T-helper 1 cell treated with Interleukin-12 subunit alpha and Interleukin-12 subunit beta and Interleukin-4 antibody, amounts not matched to agents 30 ng/mL and 1 ng/mL, for 36 hours (primary cell): ENCODE data around the gene EIF4A3. TPM values are rescaled to one million over a fixed set of nuclear protein-coding genes. Genes with fewer than 3 reads are reported as not detected.

Experiments used
- intact Hi-C: fragments of 100-400 bp; cut with micrococcal nuclease; formaldehyde crosslinking; loops from one replicate; pipeline ENCODE4 v1.15.1; 2024
- total RNA-seq: library from RNA; stranded (reverse); gene quantifications from 2 replicates; pipeline ENCODE4 v1.2.3, GENCODE V29; 2022

EIF4A3 gene
- total RNA-seq, 1 donor from 2014 or later: 121 TPM

DNA sequence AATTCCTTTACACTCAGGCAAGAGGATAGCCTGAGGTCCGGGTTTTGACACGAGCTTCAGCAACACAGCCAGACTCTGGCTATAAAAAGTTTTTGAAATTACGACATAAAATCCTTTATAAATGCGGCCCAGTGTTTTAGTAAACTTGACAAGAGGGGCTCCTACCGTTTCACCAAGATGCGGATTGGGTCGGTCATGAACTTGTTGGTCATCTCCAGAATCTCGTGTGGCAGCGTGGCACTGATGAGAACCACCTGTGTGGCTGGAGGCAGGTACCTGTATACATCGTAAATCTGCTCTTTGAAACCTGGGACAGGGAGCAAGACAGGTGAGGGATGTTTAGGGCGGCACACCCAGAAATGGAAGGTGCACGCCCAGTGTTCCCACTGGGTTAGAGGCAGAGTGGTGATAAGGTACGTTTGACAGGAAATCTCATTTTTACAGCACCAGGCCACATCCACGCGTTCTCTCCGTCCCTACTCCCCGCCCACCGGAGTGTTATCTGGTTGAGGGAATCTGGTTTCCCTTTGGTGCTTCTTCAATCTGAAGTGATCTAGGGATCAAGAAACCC lies 8.0 kb downstream of the EIF4A3 start:
- intact Hi-C loops: no loop called here

DNA sequence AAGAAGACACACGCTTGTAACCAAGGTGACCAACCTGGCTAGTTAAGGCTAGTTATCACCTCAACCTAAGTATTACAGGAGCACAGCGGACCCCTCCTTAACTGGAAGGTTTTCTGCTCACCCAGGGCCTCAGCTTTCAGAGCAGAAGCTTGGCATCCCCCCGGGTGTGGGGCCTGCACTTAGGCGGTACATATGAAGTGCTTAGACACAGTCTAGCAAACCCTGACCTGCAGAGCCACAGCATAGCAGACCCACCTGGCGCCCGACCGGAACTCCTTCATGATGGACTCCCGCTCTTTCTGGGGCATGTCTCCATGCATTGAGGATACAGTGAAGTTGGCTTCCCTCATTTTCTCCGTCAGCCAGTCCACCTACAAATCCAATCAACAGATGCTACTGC lies 9.8 kb downstream of the EIF4A3 start:
- intact Hi-C loops: no loop called here

DNA sequence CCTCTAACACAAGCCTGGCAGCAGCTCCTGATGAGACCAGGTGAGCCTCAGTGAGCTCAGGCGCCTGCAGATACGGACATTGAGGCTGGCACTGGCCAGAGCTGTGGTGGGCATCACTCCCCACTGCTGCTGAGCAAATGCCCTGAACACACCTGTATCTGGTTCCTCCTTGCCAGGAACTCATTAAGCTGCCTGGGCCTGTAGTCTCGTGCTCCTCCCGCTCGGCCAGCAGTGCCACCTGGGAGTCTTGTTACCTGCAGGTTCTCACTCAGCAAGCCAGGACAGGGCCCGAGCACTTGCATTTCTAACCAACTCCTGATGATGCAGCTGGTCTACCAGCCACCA lies 13.3 kb downstream of the EIF4A3 start:
- intact Hi-C loops: no loop called here

DNA sequence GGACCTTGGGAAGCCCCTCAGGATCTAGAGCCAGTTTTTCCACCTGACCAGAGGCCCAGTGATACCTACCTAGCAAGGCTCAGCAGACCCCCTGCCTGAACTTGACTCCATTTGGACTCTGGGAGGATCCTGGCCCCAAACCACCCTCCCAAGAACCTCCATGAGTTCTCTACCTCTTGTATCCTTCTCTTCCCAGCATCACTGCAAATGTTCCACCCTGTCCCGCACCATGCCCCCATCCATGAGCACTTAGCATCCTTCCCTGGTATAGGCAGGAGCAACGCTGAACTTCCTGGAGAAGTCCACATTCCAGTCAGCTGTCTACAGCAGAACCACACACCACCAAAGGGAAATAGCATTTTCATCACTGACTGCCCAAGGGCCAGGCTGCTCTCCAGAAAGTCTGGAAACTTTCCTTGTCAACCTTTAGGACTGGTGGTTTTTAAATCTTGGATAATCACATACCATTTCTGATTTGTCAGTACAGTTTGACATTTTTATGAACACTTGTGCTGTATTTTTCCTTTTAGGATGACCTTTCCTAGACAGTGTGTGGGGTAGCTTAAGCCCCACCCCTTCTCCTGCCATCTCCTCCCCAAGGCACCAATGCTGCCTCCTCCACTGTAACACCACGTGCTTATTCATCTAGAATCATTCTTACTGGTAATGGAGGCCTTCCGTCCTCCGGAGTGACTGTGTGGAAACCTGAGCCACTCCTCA lies 13.9 kb downstream of the EIF4A3 start:
- intact Hi-C loops: no loop called here

DNA sequence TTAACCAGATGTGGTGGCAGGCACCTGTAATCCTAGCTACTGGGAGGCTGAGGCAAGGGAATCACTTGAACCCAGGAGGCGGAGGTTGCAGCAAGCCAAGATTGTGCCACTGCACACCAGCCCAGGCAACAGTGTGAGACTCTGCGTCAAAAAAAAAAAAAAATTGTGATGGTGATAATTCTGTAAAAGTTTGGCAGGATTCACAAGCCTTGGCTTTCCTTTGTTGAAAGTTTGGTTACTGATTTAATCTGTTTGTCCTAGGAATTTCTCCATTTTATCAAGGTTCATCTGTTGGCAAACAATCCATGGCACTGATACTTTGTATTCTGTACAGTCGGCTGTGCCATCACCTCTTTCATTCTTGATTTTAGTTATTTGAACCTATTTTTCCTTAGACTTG lies 15.9 kb downstream of the EIF4A3 start:
- intact Hi-C loops: no loop called here

DNA sequence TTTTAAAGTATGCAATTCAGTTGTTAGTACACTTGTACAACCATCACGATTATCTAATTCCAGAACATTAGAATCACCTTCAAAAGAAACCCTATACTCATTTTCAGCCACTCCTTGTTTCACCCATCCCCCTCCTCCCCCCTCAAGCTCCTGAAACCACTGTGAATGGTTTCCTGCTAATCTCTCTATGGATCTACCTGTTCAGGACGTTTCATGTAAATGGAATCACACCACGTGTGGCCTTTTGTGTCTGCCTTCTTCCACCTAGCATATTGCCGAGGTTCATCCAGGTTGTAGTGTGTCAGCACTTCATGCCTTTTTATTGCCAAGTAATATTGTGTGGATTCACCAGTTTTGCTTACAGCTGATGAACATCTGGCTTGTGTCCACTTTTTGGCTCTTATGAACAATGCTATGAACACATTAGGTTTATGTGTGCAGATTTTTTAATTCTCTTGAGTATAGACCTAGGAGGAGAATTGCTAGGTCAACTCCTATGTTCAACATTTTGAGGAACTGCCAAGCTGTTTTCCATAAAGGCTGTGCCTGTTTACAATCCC lies 17.8 kb downstream of the EIF4A3 start:
- intact Hi-C loops: no loop called here

DNA sequence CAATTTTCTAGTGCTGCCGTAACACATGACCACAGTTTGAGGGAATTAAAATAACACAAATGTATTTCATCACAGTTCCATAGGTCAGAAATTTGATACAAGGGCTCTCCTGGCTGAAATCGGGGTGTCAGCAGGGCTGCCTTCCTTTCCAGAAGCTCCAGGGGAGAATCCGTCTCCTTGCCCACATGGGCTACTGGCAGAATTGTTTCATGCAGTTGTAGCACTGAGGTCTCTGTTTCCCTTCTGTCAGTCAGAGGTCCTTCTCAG lies 20.5 kb downstream of the EIF4A3 start:
- intact Hi-C loops: no loop called here

DNA sequence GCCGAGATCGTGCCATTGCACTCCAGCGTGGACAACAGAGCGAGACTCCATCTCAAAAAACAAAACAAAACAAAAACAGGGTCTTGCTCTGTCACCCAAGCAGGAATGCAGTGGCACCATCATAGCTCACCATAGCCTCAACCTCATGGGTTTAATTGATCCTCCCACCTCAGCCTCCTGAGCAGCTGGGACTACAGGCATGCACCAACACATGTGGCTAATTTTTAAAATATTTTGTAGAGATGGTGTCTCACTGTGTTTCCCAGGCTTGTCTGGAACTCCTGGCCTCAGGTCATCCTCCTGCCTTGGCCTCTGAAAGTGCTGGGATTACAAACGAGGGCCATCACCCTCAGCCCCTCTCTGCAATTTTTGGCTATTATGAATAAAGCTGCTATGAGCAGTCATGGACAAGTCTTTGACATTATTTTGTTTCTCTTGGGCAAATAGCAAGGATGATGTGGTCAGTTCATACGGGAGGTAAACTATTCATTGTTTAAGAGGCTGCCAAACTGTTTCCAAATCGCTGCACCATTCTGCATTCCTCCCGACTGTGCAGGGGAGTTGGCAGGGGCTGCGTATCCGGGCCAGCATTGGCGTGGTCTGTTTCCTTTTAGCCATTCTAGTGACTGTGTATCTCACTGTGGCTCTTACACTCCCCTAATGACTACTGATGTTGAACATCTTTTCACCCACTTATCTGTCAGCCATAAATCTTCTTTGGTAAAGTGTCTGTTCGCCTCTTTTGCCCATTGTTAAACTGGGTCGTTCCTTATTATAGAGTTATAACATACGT lies 21.1 kb downstream of the EIF4A3 start:
- intact Hi-C loops: no loop called here

DNA sequence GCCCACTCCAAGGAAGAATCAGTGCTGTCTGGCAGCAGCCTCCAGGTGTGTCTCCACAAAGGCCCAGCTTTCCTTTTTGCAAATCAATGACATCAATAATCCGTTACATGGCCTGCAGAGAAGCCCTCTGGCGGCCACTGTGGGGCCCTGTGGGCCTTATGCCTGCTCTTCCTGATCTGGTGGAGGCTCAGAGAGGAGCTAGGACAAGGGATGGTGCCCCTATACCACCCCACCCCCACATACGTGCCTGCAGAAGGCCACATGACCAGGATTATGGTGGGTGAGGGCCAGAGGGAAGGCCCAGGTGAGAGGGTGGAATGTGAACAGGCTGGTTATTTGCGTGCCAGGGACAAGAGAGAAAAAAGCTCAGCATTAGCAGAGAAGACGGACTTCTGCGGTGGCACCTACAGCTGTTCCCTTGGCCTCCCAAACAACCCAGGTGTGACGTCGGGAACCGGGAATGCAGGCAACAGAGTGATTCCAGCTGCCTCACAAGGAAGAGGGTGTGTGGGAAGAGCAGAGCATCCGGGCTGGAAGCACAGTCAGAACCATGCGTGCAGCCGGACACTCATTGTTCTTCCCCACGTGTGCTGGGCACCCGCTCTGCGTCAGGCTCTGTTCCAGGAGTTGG lies 22.5 kb downstream of the EIF4A3 start:
- intact Hi-C loops: no loop called here

DNA sequence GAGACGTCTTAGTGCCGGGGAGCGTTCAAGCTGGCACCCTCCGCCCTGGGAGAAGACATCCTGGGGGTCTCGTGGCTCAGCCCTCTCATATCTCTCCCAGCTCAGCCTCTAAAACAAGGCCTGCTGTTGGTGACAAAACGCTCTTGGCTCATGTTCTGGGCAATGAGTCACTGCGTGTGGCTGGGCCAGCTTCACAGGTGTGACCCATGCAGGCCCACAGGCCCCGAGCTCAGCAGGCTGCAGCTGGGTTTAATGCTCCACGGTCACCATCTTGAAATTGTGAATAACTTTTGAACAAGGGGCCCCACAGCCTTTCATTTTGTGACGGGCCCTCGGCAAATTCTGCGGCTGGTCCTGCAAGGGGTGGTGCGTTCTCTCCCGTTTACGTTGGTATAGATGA lies 23.1 kb downstream of the EIF4A3 start:
- intact Hi-C loops: no loop called here

DNA sequence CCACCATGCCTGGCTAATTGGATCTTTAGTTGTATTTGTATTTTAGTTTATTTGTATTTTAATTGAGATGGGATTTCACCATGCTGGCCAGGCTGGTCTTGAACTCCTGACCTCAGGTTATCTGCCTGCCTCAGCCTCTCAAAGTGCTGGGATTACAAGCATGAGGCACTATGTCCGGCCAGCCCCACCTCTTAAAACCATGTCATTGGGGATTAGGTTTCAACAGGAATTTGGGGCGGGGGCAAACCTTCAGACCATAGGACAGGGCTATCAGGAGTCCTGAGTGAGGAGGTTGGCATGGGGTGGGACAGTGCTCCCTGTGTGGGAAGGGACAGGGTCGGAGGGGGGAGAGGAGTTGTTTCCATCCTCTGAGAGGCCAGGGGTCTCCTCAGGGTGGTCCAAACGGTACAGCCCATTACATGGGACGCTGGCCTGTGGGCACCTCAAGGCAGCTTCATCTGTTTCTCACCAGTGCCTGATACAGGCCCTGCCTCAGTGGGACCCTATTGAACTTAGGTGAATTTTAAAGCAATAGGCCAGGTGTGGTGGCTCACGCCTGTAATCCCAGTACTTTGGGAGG lies 23.9 kb downstream of the EIF4A3 start:
- intact Hi-C loops: no loop called here

DNA sequence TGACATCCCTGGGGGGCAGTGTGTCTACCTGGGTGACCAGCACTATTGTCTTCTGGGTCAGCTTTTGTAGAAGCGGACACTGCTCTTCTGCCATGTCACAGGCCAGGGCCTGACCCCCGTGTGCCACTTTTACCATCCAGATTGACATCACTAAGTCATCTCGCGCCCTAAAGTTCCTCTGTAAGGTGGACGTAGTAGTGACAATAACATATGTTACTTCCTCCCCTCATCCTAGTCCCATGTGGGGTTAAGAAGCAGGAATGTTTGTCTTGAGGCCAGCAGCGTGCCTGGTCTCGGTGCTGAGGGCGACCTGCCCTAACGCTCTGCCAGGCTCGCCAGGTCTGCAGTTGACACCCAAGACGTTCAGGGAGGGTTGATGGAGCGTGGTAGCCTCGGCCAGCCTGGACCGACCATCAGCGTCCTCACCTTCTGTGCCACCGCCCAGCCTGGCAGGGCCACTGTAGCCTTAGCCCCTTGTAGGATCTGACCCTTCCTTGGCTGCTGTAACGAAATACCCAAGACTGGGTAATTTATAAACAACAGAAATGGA lies 24.8 kb downstream of the EIF4A3 start:
- intact Hi-C loops: no loop called here

DNA sequence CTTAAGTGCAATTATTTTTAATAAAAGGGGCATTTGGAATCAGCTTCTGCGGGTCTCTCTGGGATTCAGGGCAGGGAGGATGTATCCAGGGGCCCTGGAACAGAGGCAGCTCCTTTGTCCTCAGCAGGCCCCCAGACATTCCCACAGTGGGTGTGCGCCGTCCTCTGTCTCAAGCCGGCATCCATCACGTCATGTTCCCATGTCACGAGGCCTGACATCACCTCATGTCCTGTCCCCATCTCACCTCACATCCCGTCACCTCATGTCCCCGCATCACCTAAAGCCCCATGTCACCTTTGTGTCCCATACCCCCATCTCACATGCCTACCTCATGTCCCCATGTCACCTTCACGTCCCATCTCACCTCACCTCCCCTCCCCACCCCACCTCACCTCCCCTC lies 27.1 kb downstream of the EIF4A3 start:
- intact Hi-C loops: no loop called here

DNA sequence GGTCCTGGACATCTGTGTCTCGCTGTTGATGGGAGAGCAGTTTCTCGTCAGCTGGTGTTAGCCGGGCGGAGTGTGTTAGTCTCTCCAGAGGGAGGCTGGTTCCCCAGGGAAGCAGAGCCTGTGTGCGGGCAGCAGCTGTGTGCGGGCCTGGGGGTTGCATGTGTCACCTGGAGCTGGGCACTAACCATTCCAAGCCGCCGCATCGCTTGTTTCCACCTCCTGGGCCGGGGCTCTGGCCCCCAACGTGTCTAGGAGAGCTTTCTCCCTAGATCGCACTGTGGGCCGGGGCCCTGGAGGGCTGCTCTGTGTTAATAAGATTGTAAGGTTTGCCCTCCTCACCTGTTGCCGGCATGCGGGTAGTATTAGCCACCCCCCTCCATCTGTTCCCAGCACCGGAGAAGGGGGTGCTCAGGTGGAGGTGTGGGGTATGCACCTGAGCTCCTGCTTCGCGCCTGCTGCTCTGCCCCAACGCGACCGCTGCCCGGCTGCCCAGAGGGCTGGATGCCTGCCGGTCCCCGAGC lies 27.6 kb downstream of the EIF4A3 start:
- intact Hi-C loops: no loop called here

DNA sequence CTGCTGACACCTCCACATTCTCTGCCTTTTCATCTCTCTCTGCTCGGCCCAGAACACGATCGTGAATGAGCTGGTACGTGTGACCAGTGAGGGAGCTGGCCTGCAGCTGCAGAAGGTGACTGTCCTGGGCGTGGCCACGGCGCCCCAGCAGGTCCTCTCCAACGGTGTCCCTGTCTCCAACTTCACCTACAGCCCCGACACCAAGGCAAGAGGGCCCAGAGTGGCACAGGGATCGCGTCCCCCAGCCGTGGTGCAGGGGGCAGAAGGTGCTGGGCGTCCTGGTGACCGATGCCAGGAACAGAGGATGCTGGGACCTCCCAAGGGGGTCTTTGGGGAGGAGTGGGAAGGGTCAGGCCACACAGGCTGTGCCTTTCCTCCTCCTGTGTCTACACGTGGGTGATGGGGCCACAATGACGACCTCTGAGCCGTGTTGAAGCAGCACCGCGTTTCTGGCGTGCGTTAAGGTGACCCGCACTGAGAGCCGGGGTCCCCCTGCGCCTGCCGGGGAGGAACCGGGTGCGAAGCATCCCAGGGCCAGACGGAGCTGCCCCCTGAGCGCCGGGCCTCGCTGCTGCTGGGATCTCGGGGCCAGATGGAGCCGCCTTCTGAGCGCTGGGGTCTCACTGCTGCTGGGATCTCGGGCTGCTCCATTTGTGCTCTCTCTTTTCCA lies 28.2 kb downstream of the EIF4A3 start:
- intact Hi-C loops: no loop called here

DNA sequence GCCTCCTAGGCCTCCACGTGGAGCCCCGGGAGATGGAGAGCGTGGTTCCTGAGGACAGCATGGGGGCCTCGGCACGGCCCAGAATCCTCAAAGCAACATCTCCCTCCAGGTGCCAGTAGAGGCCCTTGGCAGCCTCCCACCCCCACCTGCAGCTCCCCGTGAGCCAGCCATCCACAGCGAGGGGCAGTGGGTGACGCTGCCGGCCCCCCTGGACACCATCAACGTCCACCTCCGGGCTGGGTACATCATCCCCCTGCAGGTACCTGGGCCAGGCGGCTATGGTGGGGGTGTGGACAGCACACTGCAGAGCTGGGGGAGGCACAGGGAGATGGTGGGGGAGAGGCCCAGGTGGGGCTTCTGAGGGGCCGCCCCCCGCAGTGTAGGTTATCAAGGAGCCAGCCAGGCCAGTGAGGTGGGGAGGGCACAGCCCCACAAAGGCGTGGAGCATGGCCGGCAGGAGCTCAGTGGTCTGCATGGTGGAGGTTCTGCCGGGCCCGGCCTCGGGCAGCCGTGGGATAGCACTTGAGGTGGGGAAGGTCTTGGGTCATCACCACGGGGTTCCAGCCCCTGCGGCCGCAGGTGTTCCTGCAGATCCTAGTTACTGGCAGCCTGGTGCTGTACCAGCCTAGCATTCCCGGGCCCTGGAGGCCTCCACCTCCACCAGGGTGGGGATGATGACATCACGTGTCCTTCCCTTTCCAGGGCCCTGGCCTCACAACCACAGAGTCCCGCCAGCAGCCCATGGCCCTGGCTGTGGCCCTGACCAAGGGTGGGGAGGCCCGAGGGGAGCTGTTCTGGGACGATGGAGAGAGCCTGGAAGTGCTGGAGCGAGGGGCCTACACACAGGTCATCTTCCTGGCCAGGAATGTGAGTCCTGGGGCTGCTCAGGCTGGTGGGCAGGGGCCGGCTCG lies 29.2 kb downstream of the EIF4A3 start:
- intact Hi-C loops: no loop called here

DNA sequence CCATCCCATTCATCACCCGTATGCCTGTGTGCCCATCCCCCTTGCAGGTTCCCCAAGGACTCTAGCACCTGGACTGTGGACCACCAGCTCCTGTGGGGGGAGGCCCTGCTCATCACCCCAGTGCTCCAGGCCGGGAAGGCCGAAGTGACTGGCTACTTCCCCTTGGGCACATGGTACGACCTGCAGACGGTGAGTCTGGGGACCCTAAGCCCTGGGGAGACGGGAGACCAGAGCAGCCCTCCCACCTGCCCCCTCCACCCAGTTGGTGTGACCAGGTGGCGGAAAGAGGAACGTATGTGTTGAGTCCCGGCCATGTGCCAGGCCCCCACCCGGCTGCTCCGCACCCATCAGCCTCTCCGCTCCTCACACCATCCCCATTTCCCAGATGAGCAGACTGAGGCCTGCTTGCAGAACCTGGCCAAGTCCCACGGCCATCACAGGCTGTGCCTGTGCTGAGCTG lies 30.0 kb downstream of the EIF4A3 start:
- intact Hi-C loops: no loop called here

DNA sequence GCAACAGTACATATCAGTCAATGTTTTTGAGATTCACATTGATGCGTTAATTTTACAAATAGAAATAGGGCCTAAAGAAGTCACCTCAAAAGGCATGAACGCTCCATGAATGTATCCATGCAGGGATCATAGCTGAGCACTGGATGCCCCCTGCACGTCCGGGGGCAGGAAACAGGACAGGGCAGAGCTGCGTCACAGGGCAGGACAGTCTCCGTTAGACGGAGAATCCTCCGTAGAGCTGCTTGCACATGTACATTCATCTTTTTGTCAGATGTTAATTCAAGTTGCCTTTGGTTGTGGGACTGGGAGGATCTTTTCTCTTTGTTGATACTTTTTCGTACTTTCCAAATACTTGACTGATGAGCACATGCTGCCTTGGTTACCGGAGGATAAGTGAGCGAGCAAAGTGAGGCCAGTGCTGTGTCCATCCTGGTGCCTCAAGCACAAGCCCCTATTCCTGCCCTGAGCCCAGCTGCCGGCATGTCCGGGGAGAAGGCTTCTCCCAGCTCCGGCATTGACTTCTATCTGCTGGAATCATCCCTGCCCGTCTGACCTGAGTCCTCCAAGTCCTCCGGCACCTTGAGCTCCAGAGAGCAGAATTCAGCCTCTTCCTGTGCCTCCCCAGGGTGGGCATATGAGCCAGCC lies 30.5 kb downstream of the EIF4A3 start:
- intact Hi-C loops: no loop called here

DNA sequence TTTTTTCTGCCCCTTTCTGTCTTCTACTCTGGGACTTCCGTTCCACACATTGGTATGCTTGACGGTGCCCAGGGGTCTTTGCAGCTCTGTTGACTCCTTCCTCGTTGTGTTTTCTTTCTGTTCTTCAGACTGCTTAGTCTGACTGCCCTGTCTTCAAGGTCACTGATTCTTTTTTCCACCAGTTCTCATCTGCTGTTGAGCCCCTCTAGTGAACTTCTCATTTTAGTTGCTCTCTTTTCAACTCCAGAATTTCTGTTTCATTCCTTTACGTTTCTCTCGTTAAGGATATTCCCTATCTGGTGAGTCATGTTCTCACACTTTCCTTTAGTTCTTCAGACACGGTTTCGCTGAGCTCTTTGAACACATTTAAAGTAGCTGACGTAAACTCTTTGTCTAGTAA lies 31.8 kb downstream of the EIF4A3 start:
- intact Hi-C loops: no loop called here
